Activated B cell treated with CpG ODN at 0.5 μM for 24 hours (primary cell): ENCODE data around the gene RPUSD3. TPM values are rescaled to one million over a fixed set of nuclear protein-coding genes. Genes with fewer than 3 reads are reported as not detected.

Experiments used
- ATAC-seq: fragments of 200-7000 bp; cut with Tn5 transposase; one replicate; pipeline ENCODE4 v1.10.0; 2021; ENCODE audit warnings: low read depth, mild to moderate bottlenecking, moderate library complexity
- CTCF ChIA-PET: fragments of 350-600 bp; sonication (Branson Sonifier 250); formaldehyde crosslinking; loops from one replicate; lab custom pipeline; 2021; ENCODE audit warnings: antibody characterized with exemption; lab: Charles Lee
- POLR2A ChIA-PET: fragments of 350-600 bp; sonication (Branson Sonifier 250); formaldehyde crosslinking; loops from one replicate; lab custom pipeline; 2021; ENCODE audit warnings: antibody characterized with exemption; lab: Charles Lee
- DNase-seq: peaks from one replicate; pipeline ENCODE4 v3.0.0; 2022
- H3K27ac Mint-ChIP-seq: one replicate; pipeline ENCODE4 v1.8.0; 2020; ENCODE audit warnings: mixed read lengths
- H3K27me3 Mint-ChIP-seq: one replicate; pipeline ENCODE4 v1.8.0; 2021; ENCODE audit warnings: mixed read lengths
- H3K36me3 Mint-ChIP-seq: one replicate; pipeline ENCODE4 v1.8.0; 2021; ENCODE audit warnings: low read depth, mixed read lengths
- H3K4me1 Mint-ChIP-seq: one replicate; pipeline ENCODE4 v1.8.0; 2021; ENCODE audit warnings: mixed read lengths
- H3K4me3 Mint-ChIP-seq: one replicate; pipeline ENCODE4 v1.8.0; 2020; ENCODE audit warnings: mild to moderate bottlenecking, mixed read lengths
- H3K9me3 Mint-ChIP-seq: one replicate; pipeline ENCODE4 v1.8.0; 2020; ENCODE audit warnings: mixed read lengths
- CTCF ChIP-seq: fragments of 200-600 bp; IDR thresholded peaks from one replicate; pipeline ENCODE4 v1.8.0; 2022; ENCODE audit warnings: antibody characterized with exemption, mild to moderate bottlenecking
- intact Hi-C: fragments of 100-400 bp; cut with micrococcal nuclease; formaldehyde crosslinking; loops from one replicate; pipeline ENCODE4 v1.15.1; 2024
- total RNA-seq: library from RNA; stranded (reverse); gene quantifications from 2 replicates; pipeline ENCODE4 v1.2.3, GENCODE V29; 2022

Gene RPUSD3
- total RNA-seq, 1 donor from 2014 or later, result 55.7 TPM

- no peak for TF ChIP-seq CTCF
- Mint-ChIP-seq H3K9me3 (no peaks in the 10 kb centered on the region), H3K27me3 (no peaks in the 10 kb centered on the region), H3K4me1 (peaks cover 33% of the 10 kb centered on the region), H3K36me3 (peaks cover 31% of the 10 kb centered on the region), H3K4me3 (peak within 1 kb of the TSS; percentile 91), H3K27ac (peak within 1 kb of the TSS; percentile 98)
- ChIA-PET CTCF (interaction anchor here (1.2 to 1.7 kb wide), 2 partner anchors 14 to 137 kb away, joined by 4 read pairs; no protein-coding TSS in a partner anchor), POLR2A (interaction anchor here (0.5 to 6.4 kb wide), 10 partner anchors 8 to 413 kb away, joined by 3 to 146 read pairs (median 5); partner anchors contain the start of genes ARPC4, BRPF1, CRELD1 and EMC3)
- peak; percentile 69 for ATAC-seq
- peak; percentile 55 for DNase-seq
- intact Hi-C loops, result loop anchor here (1.0 to 5.0 kb wide), 5 partner anchors 15 to 308 kb away; partner anchors contain the start of genes BRPF1, CRELD1 and RPUSD3
Measured at GRCh38 chr3:9809615-9810432, 34.0 kb downstream of the RPUSD3 start, which contains the start of gene TTLL3. TSS of gene TTLL3 (plus strand) at chr3:9810262. CDS start at chr3:9810662, 400 bp downstream.

- Mint-ChIP-seq H3K36me3 (peaks cover 37% of the 10 kb centered on the region), H3K9me3 (no peaks in the 10 kb centered on the region), H3K27me3 (no peaks in the 10 kb centered on the region), H3K4me1 (peaks cover 33% of the 10 kb centered on the region), H3K27ac (peak overlapping the region; percentile 98), H3K4me3 (peak overlapping the region; percentile 91)
- no peak for DNase-seq
- ChIA-PET POLR2A (interaction anchor here (0.5 to 6.4 kb wide), 14 partner anchors 8 to 412 kb away, joined by 3 to 146 read pairs (median 5); partner anchors contain the start of genes ARPC4, BRPF1, CRELD1 and EMC3), CTCF (interaction anchor here (1.2 to 1.7 kb wide), 3 partner anchors 13 to 137 kb away, joined by 4 read pairs; no protein-coding TSS in a partner anchor)
- no peak for TF ChIP-seq CTCF
- peak; percentile 18 for ATAC-seq
- intact Hi-C loops, result loop anchor here (1.0 to 5.0 kb wide), 5 partner anchors 14 to 307 kb away; partner anchors contain the start of genes BRPF1, CRELD1 and RPUSD3
Measured at GRCh38 chr3:9809239-9809614, 34.6 kb downstream of the RPUSD3 start.

- Mint-ChIP-seq H3K36me3 (peaks cover 44% of the 10 kb centered on the region), H3K27me3 (no peaks in the 10 kb centered on the region), H3K4me1 (peaks cover 33% of the 10 kb centered on the region), H3K9me3 (no peaks in the 10 kb centered on the region), H3K4me3 (peak overlapping the region; percentile 91), H3K27ac (peak overlapping the region; percentile 98)
- CTCF ChIA-PET, result interaction anchor here (1.3 to 1.7 kb wide), 3 partner anchors 13 to 138 kb away, joined by 3 to 4 read pairs (median 4); no protein-coding TSS in a partner anchor
- POLR2A ChIA-PET, result interaction anchor here (0.6 to 6.4 kb wide), 14 partner anchors 13 to 415 kb away, joined by 3 to 146 read pairs (median 5); partner anchors contain the start of genes ARPC4, BRPF1, CRELD1 and JAGN1
- ATAC-seq (peak; percentile 43), DNase-seq (no peak)
- intact Hi-C loops, result loop anchor here (1.0 to 5.0 kb wide), 5 partner anchors 13 to 306 kb away; partner anchors contain the start of genes BRPF1, CRELD1 and RPUSD3
- no peak for TF ChIP-seq CTCF
Measured at GRCh38 chr3:9808345-9809037, 35.3 kb downstream of the RPUSD3 start.

GRCh38 chr3:9807981-9808344, 35.8 kb downstream of the RPUSD3 start:
- ATAC-seq, result no peak
- POLR2A ChIA-PET, result interaction anchor here (0.7 to 6.4 kb wide), 10 partner anchors 13 to 416 kb away, joined by 3 to 146 read pairs (median 8); partner anchors contain the start of genes ARPC4, BRPF1, CRELD1 and JAGN1
- intact Hi-C loops, result loop anchor here (2.0 to 5.0 kb wide), 4 partner anchors 37 to 306 kb away; partner anchors contain the start of genes BRPF1, CRELD1 and RPUSD3

More at GRCh38 chr3:9807981-9808344, 35.8 kb downstream of the RPUSD3 start:
- Mint-ChIP-seq H3K4me3 (no peak overlapping the region), H3K9me3 (no peaks in the 10 kb centered on the region), H3K27ac (peak overlapping the region; percentile 98), H3K4me1 (peaks cover 33% of the 10 kb centered on the region), H3K27me3 (no peaks in the 10 kb centered on the region), H3K36me3 (peaks cover 49% of the 10 kb centered on the region)
- no peak for DNase-seq
- TF ChIP-seq CTCF, result no peak
- CTCF ChIA-PET, result interaction anchor here (1.2 to 1.7 kb wide), 4 partner anchors 13 to 138 kb away, joined by 3 to 4 read pairs (median 4); no protein-coding TSS in a partner anchor
